ENCODE results near the gene HSPA12B.

- no peak for TF ChIP-seq CTCF (conservative IDR thresholded peaks at IDR 0.05; ENCODE audit: low read depth, low read length)
- TF ChIP-seq EZH2 (IDR thresholded peaks at IDR 0.05; ENCODE audit: borderline replicate concordance, low read depth, low read length, poor library complexity, severe bottlenecking), result no peak
Observed at GRCh38 chr20:3777381-3777715, 44.9 kb downstream of the HSPA12B start.

Data from A673 (cell line).